ENCODE measurements around the gene TMEM86A.

DNA sequence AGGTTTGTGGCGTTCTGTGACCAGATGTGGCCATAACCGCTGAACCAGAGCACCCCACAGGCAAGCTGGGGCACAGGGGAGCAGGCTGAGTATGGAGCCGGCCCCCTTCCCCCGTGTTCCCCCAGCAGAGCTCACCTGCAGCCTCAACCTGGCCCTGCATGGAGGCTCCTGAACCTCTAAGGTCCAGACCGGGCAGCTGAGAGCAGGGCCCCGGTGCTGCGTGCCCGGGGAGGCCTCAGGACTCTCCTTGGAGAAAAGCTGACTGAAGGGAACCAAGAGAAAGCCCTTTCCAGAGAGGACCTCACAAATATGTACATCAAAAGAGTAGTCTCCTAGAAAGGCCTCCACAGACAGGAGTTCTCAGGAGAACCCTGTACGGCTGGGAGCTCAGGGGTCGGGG lies 44.8 kb downstream of the TMEM86A start:
- TF ChIP-seq, protein P1, sequence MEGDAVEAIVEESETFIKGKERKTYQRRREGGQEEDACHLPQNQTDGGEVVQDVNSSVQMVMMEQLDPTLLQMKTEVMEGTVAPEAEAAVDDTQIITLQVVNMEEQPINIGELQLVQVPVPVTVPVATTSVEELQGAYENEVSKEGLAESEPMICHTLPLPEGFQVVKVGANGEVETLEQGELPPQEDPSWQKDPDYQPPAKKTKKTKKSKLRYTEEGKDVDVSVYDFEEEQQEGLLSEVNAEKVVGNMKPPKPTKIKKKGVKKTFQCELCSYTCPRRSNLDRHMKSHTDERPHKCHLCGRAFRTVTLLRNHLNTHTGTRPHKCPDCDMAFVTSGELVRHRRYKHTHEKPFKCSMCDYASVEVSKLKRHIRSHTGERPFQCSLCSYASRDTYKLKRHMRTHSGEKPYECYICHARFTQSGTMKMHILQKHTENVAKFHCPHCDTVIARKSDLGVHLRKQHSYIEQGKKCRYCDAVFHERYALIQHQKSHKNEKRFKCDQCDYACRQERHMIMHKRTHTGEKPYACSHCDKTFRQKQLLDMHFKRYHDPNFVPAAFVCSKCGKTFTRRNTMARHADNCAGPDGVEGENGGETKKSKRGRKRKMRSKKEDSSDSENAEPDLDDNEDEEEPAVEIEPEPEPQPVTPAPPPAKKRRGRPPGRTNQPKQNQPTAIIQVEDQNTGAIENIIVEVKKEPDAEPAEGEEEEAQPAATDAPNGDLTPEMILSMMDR (conservative IDR thresholded peaks at IDR 0.05; ENCODE audit: low read length): no peak
- TF ChIP-seq EZH2phosphoT487 (IDR thresholded peaks at IDR 0.05; ENCODE audit: borderline replicate concordance, low read depth, low read length): no peak

All from OCI-LY7 (cell line).